GM10248 (cell line): ENCODE results near the gene LRRC4C.

Source experiments
- CTCF ChIA-PET: fragments of 300-600 bp; sonication (Branson Sonifier 250); formaldehyde crosslinking; extraction: SDS; loops from one replicate; lab custom pipeline; 2021; ENCODE audit warnings: antibody characterized with exemption; lab: Yijun Ruan, JAX
- POLR2A ChIA-PET: fragments of 350-650 bp; sonication (Branson Sonifier 250); formaldehyde crosslinking; extraction: SDS; loops from one replicate; lab custom pipeline; 2020; ENCODE audit warnings: antibody characterized with exemption; lab: Yijun Ruan, JAX
- DNase-seq: peaks from one replicate; pipeline ENCODE4 v3.0.0; 2012; ENCODE audit errors: extremely low spot score
- CTCF ChIP-seq: IDR thresholded peaks from 2 replicates; pipeline ENCODE4 v1.5.1; 2012; ENCODE audit warnings: mild to moderate bottlenecking, low read depth; ENCODE audit errors: extremely low read depth, missing control alignments, control extremely low read depth

Gene LRRC4C

GRCh38 chr11:40376331-40376730, 1083.1 kb downstream of the LRRC4C start:
- no peak for DNase-seq
- TF ChIP-seq CTCF = no peak
- POLR2A ChIA-PET = no interaction called here
- CTCF ChIA-PET = no interaction called here

- ChIA-PET CTCF (no interaction called here), POLR2A (no interaction called here)
- DNase-seq = no peak
- no peak for TF ChIP-seq CTCF
Observed at GRCh38 chr11:40370821-40371616, 1088.4 kb downstream of the LRRC4C start.

- no peak for DNase-seq
- TF ChIP-seq CTCF = no peak
- ChIA-PET POLR2A (no interaction called here), CTCF (no interaction called here)
Observed at GRCh38 chr11:40360206-40360798, 1099.2 kb downstream of the LRRC4C start.

GRCh38 chr11:40354121-40354520, 1105.3 kb downstream of the LRRC4C start:
- no peak for TF ChIP-seq CTCF
- ChIA-PET CTCF (no interaction called here), POLR2A (no interaction called here)
- no peak for DNase-seq

- POLR2A ChIA-PET = no interaction called here
- DNase-seq = no peak
- CTCF ChIA-PET = interaction anchor here (1.6 kb wide), 1 partner anchor 23 kb away, joined by 4 read pairs; no protein-coding TSS in a partner anchor
- no peak for TF ChIP-seq CTCF
Observed at GRCh38 chr11:40340911-40341310, 1118.5 kb downstream of the LRRC4C start.

GRCh38 chr11:40338739-40339138, 1120.7 kb downstream of the LRRC4C start:
- no peak for DNase-seq
- ChIA-PET CTCF (no interaction called here), POLR2A (no interaction called here)
- TF ChIP-seq CTCF = no peak
